ENCODE data around the gene ZNF260.
"Not testable (repeated sequence)": the region's sequence is repeated elsewhere in the genome, so short reads cannot be mapped to it uniquely, and the experiment has no call there.

The ZNF260 gene

DNA sequence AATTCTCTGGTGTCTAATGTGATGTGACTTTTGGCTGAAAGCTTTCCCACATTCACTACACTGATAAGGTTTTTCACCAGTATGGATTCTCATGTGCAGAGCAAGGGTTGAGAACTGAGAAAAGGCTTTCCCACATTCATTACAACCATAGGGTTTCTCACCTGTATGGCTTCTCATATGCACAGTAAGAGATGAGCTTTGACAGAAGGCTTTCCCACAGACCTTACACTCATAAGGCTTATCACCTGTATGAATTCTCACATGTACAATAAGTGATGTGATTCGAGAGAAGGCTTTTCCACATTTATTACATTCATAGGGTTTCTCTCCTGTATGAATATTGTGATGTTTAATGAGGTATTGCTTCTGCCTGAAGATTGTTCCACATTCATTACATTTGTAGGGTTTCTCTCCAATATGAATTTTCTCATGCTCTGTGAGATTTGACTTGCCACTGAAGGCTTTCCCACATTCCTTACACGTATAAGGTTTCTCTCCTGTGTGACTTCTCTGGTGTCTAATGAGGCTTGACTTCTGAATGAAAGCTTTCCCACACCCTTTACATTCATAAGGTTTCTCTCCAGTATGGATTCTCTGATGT lies 14.0 kb downstream of the ZNF260 start:
- no peak for DNase-seq (ENCODE audit: extremely low read depth, low read depth)
- TF ChIP-seq CTCF (IDR thresholded peaks at IDR 0.05; ENCODE audit: low read depth, low read length) = no peak

DNA sequence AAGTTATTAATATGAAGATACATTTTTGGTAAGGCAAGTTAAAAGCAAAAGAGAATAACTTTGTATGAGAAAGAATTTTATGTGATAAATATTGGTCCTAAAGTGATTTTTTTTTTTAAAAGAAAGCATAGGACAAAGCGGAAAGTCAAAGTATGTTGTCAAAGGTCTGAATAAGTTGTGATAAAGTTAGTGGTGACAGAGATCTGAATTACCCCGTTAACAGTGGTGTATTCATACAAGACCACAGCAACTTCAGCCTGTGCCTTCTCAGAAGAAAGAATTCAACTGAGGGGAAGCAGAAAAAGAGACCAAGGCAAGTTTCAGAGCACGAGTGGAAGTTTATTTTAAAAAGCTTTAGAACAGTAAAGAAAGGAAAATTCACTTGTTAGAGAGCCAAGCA lies 19.7 kb downstream of the ZNF260 start:
- DNase-seq (ENCODE audit: extremely low read depth, low read depth) = no peak
- TF ChIP-seq CTCF (IDR thresholded peaks at IDR 0.05; ENCODE audit: low read depth, low read length) = no peak

GRCh38 chr19:36501973-36502372 lies 26.1 kb downstream of the ZNF260 start:
- TF ChIP-seq CTCF (IDR thresholded peaks at IDR 0.05; ENCODE audit: low read depth, low read length) = no peak
- no peak for DNase-seq (ENCODE audit: extremely low read depth, low read depth)

GRCh38 chr19:36497001-36497400 lies 31.1 kb downstream of the ZNF260 start:
- no peak for TF ChIP-seq CTCF (IDR thresholded peaks at IDR 0.05; ENCODE audit: low read depth, low read length)
- DNase-seq (ENCODE audit: extremely low read depth, low read depth) = no peak

- DNase-seq (ENCODE audit: extremely low read depth, low read depth) = not testable (repeated sequence)
- TF ChIP-seq CTCF (IDR thresholded peaks at IDR 0.05; ENCODE audit: low read depth, low read length) = peak; percentile 43
Measured at GRCh38 chr19:36492689-36493453, 35.2 kb downstream of the ZNF260 start.

DNA sequence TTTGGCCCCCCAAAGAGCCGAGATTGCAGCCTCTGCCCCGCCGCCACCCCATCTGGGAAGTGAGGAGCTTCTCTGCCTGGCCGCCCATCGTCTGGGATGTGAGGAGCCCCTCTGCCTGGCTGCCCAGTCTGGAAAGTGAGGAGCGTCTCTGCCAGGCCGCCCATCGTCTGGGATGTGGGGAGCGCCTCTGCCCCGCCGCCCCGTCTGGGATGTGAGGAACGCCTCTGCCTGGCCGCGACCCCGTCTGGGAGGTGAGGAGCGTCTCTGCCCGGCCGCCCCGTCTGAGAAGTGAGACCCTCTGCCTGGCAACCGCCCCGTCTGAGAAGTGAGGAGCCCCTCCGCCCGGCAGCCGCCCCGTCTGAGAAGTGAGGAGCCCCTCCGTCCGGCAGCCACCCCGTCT lies 37.2 kb downstream of the ZNF260 start:
- not testable (repeated sequence) for DNase-seq (ENCODE audit: extremely low read depth, low read depth)

- TF ChIP-seq CTCF (IDR thresholded peaks at IDR 0.05; ENCODE audit: low read depth, low read length) = no peak
- DNase-seq (ENCODE audit: extremely low read depth, low read depth) = peak; percentile 83
Measured at GRCh38 chr19:36489920-36490415, 38.1 kb downstream of the ZNF260 start.

Measured in AG09319 (cell line).